MM.1S (cell line): ENCODE results near the gene LHX5.

Experiments used
- EZH2 ChIP-seq: fragments of 300-600 bp; sonication (generic); optimal IDR thresholded peaks from 2 replicates; pipeline ENCODE3; 2017; ENCODE audit warnings: low read depth, mild to moderate bottlenecking, antibody characterized with exemption, low read length, mixed read lengths
- TF ChIP-seq, protein P1 (sequence below): fragments of 300-600 bp; sonication (generic); IDR thresholded peaks from 2 replicates; pipeline ENCODE4 v1.5.1; 2016; ENCODE audit warnings: antibody characterized with exemption, low read length, mixed read lengths

DNA sequence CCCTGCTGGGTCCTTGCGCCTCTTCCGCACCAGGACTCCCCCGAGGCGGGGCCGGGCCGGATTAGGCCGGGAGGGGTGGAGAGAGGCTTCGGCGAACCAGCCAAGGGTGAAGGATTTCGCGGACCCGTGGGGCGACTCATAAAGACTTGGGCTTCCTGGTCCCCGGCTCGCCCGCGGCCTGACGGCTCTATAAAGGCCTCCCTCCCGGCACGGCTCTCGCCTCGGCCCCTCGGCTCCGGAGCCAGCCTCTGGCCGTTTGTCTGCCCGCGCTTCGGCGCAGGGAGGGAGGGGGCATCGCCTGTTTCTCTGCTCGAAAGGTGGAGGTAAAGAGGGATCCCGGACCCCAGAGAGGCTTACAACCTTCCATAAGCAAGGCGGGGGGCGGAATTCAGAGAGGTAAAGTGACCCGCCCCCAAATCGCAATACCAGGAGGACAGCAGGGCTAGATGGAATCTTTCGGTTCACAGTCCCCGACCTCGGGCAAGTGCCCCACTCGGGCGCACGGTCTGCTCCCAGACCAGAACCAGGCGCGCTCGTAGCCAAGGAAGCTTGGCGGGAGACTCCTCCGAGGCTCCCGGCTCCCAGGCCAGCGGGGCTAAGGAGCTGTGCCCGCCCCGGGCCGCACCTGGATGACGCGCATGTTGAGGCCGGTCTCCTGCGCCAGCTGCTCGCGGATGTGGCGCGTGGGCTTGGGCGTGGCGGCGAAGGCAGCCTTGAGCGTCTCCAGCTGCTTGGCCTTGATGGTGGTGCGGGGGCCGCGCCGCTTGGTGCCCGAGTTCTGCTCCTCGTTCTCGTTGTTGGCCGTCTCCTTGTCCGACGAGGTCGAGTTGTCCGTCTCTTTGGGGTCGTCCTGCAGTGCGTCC is 3.9 kb downstream of the LHX5 start:
- TF ChIP-seq, protein P1, sequence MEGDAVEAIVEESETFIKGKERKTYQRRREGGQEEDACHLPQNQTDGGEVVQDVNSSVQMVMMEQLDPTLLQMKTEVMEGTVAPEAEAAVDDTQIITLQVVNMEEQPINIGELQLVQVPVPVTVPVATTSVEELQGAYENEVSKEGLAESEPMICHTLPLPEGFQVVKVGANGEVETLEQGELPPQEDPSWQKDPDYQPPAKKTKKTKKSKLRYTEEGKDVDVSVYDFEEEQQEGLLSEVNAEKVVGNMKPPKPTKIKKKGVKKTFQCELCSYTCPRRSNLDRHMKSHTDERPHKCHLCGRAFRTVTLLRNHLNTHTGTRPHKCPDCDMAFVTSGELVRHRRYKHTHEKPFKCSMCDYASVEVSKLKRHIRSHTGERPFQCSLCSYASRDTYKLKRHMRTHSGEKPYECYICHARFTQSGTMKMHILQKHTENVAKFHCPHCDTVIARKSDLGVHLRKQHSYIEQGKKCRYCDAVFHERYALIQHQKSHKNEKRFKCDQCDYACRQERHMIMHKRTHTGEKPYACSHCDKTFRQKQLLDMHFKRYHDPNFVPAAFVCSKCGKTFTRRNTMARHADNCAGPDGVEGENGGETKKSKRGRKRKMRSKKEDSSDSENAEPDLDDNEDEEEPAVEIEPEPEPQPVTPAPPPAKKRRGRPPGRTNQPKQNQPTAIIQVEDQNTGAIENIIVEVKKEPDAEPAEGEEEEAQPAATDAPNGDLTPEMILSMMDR: no peak
- no peak for TF ChIP-seq EZH2
